NB4 (cell line): ENCODE results near the gene ASNSD1.

Experiments
- CTCF ChIP-seq: IDR thresholded peaks from one replicate; pipeline ENCODE4 v1.5.1; 2012; ENCODE audit warnings: low read depth, low read length
- MAX ChIP-seq: IDR thresholded peaks from 2 replicates; pipeline ENCODE4 v1.6.1; 2011; ENCODE audit warnings: low read depth, low read length
- MYC ChIP-seq: IDR thresholded peaks from 2 replicates; pipeline ENCODE4 v1.6.1; 2011; ENCODE audit warnings: low read depth, low read length
- POLR2A ChIP-seq: IDR thresholded peaks from 2 replicates; pipeline ENCODE4 v1.6.1; 2011; ENCODE audit warnings: mild to moderate bottlenecking; ENCODE audit not compliant: insufficient read length; ENCODE audit errors: extremely low read depth

GRCh38 chr2:189618197-189618596, 43.1 kb upstream of the ASNSD1 start:
- TF ChIP-seq CTCF: no peak
- no peak for TF ChIP-seq POLR2A
- TF ChIP-seq MAX: no peak
- no peak for TF ChIP-seq MYC
